Large intestine (tissue), 12 donors: ENCODE measurements around the gene MEX3B. TPM values are rescaled to one million over a fixed set of nuclear protein-coding genes. Genes with fewer than 3 reads are reported as not detected.
A peak's percentile ranks its signal among the peaks of the same experiment; 100 is the strongest.

ENCODE experiments used
- DNase-seq, 2 donors: peaks; one replicate each; pipeline versions ENCODE4 v3.0.0 to v3.0.0-alpha.2; 2013
- H3K27ac ChIP-seq: one replicate; pipeline ENCODE4 v1.5.1; 2013; ENCODE audit warnings: low read length
- H3K27me3 ChIP-seq: 2 replicates; pipeline ENCODE4 v1.6.1; 2013; ENCODE audit warnings: low read length; ENCODE audit not compliant: control insufficient read depth, insufficient read depth
- H3K36me3 ChIP-seq: 2 replicates; pipeline ENCODE4 v1.6.1; 2013; ENCODE audit warnings: low read length; ENCODE audit not compliant: control insufficient read depth, insufficient read depth
- H3K4me1 ChIP-seq: one replicate; pipeline ENCODE4 v1.6.1; 2013; ENCODE audit warnings: low read length; ENCODE audit not compliant: control insufficient read depth, insufficient read depth
- H3K4me3 ChIP-seq: one replicate; pipeline ENCODE4 v1.5.1; 2013; ENCODE audit warnings: low read length
- H3K9me3 ChIP-seq: one replicate; pipeline ENCODE4 v1.6.1; 2013; ENCODE audit warnings: mild to moderate bottlenecking, low read depth, low read length, moderate library complexity; ENCODE audit not compliant: control insufficient read depth
- WGBS: methylation state at CpG from one replicate; pipeline ENCODE4 v1.1.5; 2013; ENCODE audit warnings: low lambda C conversion rate; ENCODE audit not compliant: insufficient coverage; 5-methylcytosine and 5-hydroxymethylcytosine counted together
- long read RNA-seq, 11 donors: transcript quantifications; one replicate each; lab custom pipeline, GENCODE V29; 2026
- polyA plus RNA-seq: library from polyadenylated mRNA; unstranded; fragments of 120-200 nt; gene quantifications from one replicate; pipeline ENCODE4 v1.2.1, GENCODE V29; 2013

The MEX3B gene
- polyA plus RNA-seq: 5.9 TPM
- long read RNA-seq, donor 1, full-length matches to known transcripts: 3 of 3 reads
- long read RNA-seq, donor 1, partial matches to known transcripts: 0 of 3 reads
- long read RNA-seq, donor 1, other reads (novel, unspliced or antisense): 0 of 3 reads
- long read RNA-seq, donor 2, full-length matches to known transcripts: 6 of 6 reads
- long read RNA-seq, donor 2, partial matches to known transcripts: 0 of 6 reads
- long read RNA-seq, donor 2, other reads (novel, unspliced or antisense): 0 of 6 reads
- long read RNA-seq, donor 3: 0 reads
- long read RNA-seq, donor 4, full-length matches to known transcripts: 1 of 1 reads
- long read RNA-seq, donor 4, partial matches to known transcripts: 0 of 1 reads
- long read RNA-seq, donor 4, other reads (novel, unspliced or antisense): 0 of 1 reads
- long read RNA-seq, donor 5, full-length matches to known transcripts: 9 of 9 reads
- long read RNA-seq, donor 5, partial matches to known transcripts: 0 of 9 reads
- long read RNA-seq, donor 5, other reads (novel, unspliced or antisense): 0 of 9 reads
- long read RNA-seq, donor 6, full-length matches to known transcripts: 14 of 14 reads
- long read RNA-seq, donor 6, partial matches to known transcripts: 0 of 14 reads
- long read RNA-seq, donor 6, other reads (novel, unspliced or antisense): 0 of 14 reads
- long read RNA-seq, donor 7, full-length matches to known transcripts: 16 of 16 reads
- long read RNA-seq, donor 7, partial matches to known transcripts: 0 of 16 reads
- long read RNA-seq, donor 7, other reads (novel, unspliced or antisense): 0 of 16 reads
- long read RNA-seq, donor 8, full-length matches to known transcripts: 7 of 7 reads
- long read RNA-seq, donor 8, partial matches to known transcripts: 0 of 7 reads
- long read RNA-seq, donor 8, other reads (novel, unspliced or antisense): 0 of 7 reads
- long read RNA-seq, donor 9, full-length matches to known transcripts: 11 of 11 reads
- long read RNA-seq, donor 9, partial matches to known transcripts: 0 of 11 reads
- long read RNA-seq, donor 9, other reads (novel, unspliced or antisense): 0 of 11 reads
- long read RNA-seq, donor 10, full-length matches to known transcripts: 5 of 5 reads
- long read RNA-seq, donor 10, partial matches to known transcripts: 0 of 5 reads
- long read RNA-seq, donor 10, other reads (novel, unspliced or antisense): 0 of 5 reads
- long read RNA-seq, donor 11, full-length matches to known transcripts: 6 of 6 reads
- long read RNA-seq, donor 11, partial matches to known transcripts: 0 of 6 reads
- long read RNA-seq, donor 11, other reads (novel, unspliced or antisense): 0 of 6 reads

DNA sequence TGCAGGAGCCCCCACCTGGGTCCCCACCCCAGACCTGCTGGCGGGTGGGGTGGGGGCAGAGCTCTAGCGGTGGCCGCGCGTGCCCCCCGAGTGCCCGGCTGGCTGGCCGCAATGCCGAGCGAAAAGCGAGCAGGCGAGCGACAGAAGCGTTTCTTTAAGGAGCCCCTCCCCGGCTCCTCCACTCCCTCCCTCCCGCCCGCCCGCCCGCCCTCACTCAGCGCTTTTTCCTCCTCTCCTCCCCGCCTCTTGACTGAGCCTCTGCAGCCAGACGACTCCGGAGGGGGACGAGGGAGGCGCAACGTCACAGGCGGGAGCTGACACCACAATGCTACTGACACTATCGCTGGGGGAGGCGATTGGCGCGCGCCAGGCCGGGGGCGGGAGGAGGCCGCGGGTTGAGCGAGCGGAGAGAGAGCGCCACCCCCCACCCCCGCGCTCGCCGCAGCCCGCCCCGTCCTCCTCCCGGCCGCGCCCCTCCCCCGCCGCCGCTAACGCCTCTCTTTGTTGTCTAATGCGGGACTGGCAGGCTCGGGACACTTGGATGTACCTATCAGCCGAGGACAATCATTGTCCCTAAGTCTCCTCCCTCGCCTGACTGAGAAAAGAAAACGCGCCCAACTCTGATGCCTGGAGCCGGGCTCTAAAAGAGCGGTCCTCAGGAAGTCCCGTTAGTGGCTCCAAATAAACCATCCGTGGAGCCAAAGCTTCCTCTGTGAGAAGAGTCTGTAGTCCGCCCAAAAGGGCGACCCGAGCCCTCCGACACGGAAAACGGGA, at the start of gene MEX3B:
Gene MEX3B, minus strand, starts transcription at position 127 of the 774 bp plus-strand sequence. CDS start 313 bp downstream, outside the sequence.
- Histone ChIP-seq H3K27me3 (peaks cover 57% of the 10 kb centered on the region), H3K4me1 (peaks cover 10% of the 10 kb centered on the region), H3K36me3 (peaks cover 10% of the 10 kb centered on the region), H3K27ac (peak within 1 kb of the TSS; percentile 95), H3K4me3 (peak within 1 kb of the TSS; percentile 75), H3K9me3 (peaks cover 16% of the 10 kb centered on the region)
- peak; percentile 89 to 92 for DNase-seq
- WGBS: no CpG with 5 or more reads among the region's 68 CpGs

DNA sequence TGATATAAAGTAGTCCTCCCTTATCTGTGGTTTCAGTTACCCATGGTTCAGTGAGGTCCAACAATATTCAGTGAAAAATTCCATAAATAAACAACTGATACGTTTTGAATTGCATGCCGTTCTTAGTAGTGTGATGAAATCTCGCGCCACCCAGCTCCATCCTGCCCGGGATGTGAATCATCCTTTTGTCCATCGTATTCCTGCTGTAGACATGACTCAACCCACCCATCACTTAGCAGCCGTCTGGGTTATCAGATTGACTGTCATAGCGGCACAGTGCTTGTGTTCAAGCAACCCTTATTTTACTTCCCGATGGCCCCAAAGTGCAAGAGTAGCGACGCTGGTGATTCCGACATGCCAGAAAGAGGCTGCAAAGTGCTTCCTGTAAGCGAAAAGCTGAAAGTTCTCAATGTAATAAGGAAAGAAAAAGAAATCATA, 48.0 kb upstream of the MEX3B start:
- WGBS: 100% methylated on average over 1 of the region's 13 CpGs
- no peak overlapping the region for H3K4me3 ChIP-seq
- no peak overlapping the region for H3K27ac ChIP-seq
- H3K9me3 ChIP-seq: no peaks in the 10 kb centered on the region
- no peaks in the 10 kb centered on the region for H3K27me3 ChIP-seq
- no peaks in the 10 kb centered on the region for H3K36me3 ChIP-seq
- no peak for DNase-seq
- no peaks in the 10 kb centered on the region for H3K4me1 ChIP-seq

DNA sequence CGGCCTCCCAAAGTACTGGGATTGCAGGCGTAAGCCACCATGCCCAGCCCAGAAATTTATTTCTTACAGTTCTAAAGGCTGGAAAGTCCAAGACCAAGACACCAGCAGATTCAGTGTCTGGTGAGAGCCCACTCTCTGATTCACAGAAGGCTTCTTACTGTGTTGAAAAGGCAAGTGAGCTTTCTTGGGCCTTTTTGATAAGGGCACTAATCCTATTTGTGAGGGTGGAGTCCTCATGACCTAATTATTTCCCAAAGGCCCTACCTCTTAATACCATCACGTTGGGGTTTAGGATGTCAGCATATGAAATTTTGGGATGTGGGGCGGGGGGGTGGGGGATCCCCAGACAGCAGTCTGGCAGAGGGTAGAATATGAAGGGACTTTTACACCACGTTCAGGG, 47.5 kb upstream of the MEX3B start:
- WGBS: no CpG with 5 or more reads among the region's 5 CpGs

DNA sequence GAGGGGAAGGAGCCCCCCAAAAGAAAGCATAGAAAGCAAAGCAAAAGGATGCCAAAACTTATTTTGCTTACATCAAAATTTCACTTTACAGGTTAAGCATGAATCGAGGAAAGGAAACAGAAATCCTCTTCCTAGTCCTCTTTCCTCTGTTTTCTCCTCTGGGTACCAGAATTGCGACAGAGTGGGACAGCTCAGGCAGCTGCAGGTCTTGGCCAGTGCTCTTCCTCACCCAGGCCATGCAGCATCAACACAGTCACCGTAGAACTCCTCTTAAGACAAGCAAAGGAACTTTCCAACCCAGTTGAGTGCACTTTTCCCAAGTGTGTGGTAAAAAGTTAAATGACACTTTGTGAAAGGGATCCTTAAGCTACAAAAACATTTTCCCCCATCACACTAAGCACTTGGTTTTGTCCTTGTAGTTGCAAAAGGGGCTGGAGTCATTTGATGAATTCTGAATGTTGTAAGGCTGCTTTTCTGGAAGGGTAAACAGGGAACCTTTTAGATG, 45.9 kb upstream of the MEX3B start:
- no peak for DNase-seq
- Histone ChIP-seq H3K4me3 (no peak overlapping the region), H3K36me3 (no peaks in the 10 kb centered on the region), H3K27me3 (no peaks in the 10 kb centered on the region), H3K27ac (no peak overlapping the region), H3K9me3 (no peaks in the 10 kb centered on the region), H3K4me1 (no peaks in the 10 kb centered on the region)
- WGBS: no CpG with 5 or more reads among the region's 3 CpGs

More for the DNA sequence above, 47.5 kb upstream of the MEX3B start:
- Histone ChIP-seq H3K27ac (no peak overlapping the region), H3K4me1 (no peaks in the 10 kb centered on the region), H3K27me3 (no peaks in the 10 kb centered on the region), H3K4me3 (no peak overlapping the region), H3K36me3 (no peaks in the 10 kb centered on the region), H3K9me3 (no peaks in the 10 kb centered on the region)
- DNase-seq: no peak

DNA sequence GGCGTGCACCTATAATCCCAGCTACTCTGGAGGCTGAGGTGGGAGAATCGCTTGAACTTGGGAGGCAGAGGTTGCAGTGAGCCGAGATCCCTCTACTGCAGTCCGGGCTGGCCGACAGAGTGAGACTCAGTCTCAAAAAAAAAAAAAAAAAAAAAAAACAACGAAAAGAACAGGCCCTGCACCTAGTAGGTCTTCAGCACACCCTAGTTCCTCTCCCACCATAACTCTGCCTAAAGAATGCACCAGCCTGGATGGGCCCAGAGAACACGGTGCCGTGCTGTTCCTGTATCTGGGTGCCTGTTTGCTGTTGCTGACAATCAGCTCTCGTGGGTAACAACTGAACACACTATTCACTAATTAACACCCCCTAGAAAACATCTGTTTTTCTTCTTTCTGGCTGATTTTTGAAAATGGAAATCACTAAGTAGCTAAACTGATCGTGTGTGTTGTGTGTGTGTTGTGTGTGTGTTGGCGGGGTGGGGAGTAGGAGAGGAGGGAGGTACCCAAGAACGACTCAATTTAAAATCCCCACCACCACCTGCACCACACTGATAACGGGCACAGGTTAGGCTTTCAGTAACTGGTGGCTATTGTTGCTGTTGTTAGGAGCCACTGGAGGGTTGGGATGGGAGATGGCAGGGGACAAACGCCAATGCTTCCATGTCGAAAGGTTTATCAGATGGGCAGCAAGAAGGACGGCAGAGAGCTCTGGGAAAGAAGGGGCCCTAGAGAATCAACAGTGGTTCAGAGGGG, 40.6 kb upstream of the MEX3B start:
- no CpG with 5 or more reads among the region's 16 CpGs for WGBS
- H3K27me3 ChIP-seq: no peaks in the 10 kb centered on the region
- H3K36me3 ChIP-seq: no peaks in the 10 kb centered on the region
- H3K9me3 ChIP-seq: no peaks in the 10 kb centered on the region
- no peaks in the 10 kb centered on the region for H3K4me1 ChIP-seq
- H3K27ac ChIP-seq: no peak overlapping the region
- DNase-seq: no peak
- H3K4me3 ChIP-seq: no peak overlapping the region

DNA sequence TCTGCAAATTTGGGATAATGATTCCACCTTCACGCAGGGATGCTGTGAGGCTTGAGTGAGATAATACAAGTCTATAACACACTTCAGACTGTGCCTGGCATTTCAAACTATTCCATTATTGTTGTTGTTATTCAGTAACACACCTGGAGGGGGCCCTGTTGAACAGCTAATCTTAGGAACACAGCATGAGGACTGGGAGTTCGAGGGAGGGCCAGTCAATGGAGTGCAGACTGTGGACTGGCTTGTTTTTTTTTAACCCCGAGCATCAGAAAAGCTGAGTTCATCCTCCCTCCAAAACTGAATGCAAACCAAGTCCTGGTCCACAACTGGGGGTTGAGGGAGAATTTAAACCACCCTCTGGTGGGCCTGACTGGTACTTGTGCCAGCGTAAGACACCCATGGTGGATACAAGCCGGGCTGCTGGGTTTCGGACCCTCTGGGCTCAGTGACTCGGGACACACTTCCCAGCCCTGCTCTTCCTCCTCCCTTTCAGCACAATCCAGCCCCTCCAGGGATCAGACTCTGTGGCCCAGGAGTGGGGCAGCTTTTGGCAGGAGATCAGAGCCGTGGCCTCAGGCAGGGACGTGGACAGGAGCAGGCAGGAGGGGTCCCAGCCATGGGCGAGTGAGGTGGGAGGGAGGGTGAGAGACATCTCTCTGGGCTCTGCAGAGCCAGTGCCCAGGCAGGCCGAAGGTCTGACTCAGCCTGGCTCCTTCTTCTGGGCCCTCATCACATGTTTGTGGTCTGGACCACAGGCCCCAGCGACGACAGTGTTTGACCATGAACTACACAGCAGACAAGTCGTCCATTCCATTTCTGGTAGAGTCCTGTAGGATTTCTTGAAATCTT, 36.3 kb upstream of the MEX3B start:
- Histone ChIP-seq H3K9me3 (no peaks in the 10 kb centered on the region), H3K4me1 (no peaks in the 10 kb centered on the region), H3K36me3 (no peaks in the 10 kb centered on the region), H3K27ac (no peak overlapping the region), H3K27me3 (no peaks in the 10 kb centered on the region), H3K4me3 (no peak overlapping the region)
- DNase-seq: no peak
- WGBS: 67% methylated on average over 1 of the region's 14 CpGs

DNA sequence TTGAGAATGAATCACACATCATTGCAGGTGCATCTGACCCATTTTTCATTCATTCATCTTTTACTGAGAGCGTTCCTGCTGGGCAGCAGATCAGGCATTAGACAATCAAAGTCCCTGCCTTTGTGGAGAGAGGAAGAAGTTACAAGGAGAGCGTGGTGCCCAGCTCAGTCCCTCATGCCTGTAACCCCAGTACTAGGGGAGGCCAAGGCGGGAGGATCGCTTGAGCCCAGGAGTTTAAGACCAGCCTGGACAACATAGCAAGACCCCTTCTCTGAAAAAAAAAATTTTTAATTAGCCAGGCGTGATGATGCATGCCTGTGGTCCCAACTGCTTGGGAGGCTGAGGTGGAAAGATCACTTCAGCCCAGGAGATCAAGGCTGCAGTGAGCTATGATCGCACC, 35.0 kb upstream of the MEX3B start:
- Histone ChIP-seq H3K9me3 (no peaks in the 10 kb centered on the region), H3K36me3 (no peaks in the 10 kb centered on the region), H3K27me3 (no peaks in the 10 kb centered on the region), H3K4me3 (no peak overlapping the region), H3K4me1 (no peaks in the 10 kb centered on the region), H3K27ac (no peak overlapping the region)
- no CpG with 5 or more reads among the region's 6 CpGs for WGBS
- DNase-seq: no peak

DNA sequence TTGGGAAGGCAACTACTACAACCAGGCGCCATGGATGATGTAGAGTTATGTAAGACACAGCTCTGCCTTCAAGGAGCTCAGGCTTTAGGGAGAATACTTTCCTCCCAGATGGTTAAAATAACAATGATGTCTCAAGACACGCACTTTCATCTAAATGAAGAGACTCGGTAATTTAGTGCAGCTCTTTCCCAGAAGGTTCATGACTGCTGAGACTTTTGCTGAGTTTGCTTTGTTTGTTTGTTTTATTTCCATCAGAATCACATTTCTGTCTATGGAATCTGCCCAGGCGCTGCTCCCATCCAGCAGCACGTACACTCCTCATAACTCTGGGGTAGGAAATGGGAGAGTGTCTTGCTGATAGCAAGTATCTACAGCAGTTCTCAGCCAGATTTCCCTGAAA, 33.9 kb upstream of the MEX3B start:
- Histone ChIP-seq H3K36me3 (no peaks in the 10 kb centered on the region), H3K27me3 (no peaks in the 10 kb centered on the region), H3K9me3 (no peaks in the 10 kb centered on the region), H3K27ac (no peak overlapping the region), H3K4me1 (no peaks in the 10 kb centered on the region), H3K4me3 (no peak overlapping the region)
- DNase-seq: no peak
- no CpG with 5 or more reads among the region's 5 CpGs for WGBS
